Activated B cell treated with CpG ODN at 0.5 μM for 24 hours (primary cell): ENCODE measurements around the gene SDK2. TPM values are rescaled to one million over a fixed set of nuclear protein-coding genes. Genes with fewer than 3 reads are reported as not detected.
"Not testable (repeated sequence)": the region's sequence is repeated elsewhere in the genome, so short reads cannot be mapped to it uniquely, and the experiment has no call there.

Experiments used
- ATAC-seq: fragments of 200-7000 bp; cut with Tn5 transposase; one replicate; pipeline ENCODE4 v1.10.0; 2021; ENCODE audit warnings: low read depth, mild to moderate bottlenecking, moderate library complexity
- CTCF ChIA-PET: fragments of 350-600 bp; sonication (Branson Sonifier 250); formaldehyde crosslinking; loops from one replicate; lab custom pipeline; 2021; ENCODE audit warnings: antibody characterized with exemption; lab: Charles Lee
- POLR2A ChIA-PET: fragments of 350-600 bp; sonication (Branson Sonifier 250); formaldehyde crosslinking; loops from one replicate; lab custom pipeline; 2021; ENCODE audit warnings: antibody characterized with exemption; lab: Charles Lee
- DNase-seq: peaks from one replicate; pipeline ENCODE4 v3.0.0; 2022
- H3K27ac Mint-ChIP-seq: one replicate; pipeline ENCODE4 v1.8.0; 2020; ENCODE audit warnings: mixed read lengths
- H3K27me3 Mint-ChIP-seq: one replicate; pipeline ENCODE4 v1.8.0; 2021; ENCODE audit warnings: mixed read lengths
- H3K36me3 Mint-ChIP-seq: one replicate; pipeline ENCODE4 v1.8.0; 2021; ENCODE audit warnings: low read depth, mixed read lengths
- H3K4me1 Mint-ChIP-seq: one replicate; pipeline ENCODE4 v1.8.0; 2021; ENCODE audit warnings: mixed read lengths
- H3K4me3 Mint-ChIP-seq: one replicate; pipeline ENCODE4 v1.8.0; 2020; ENCODE audit warnings: mild to moderate bottlenecking, mixed read lengths
- H3K9me3 Mint-ChIP-seq: one replicate; pipeline ENCODE4 v1.8.0; 2020; ENCODE audit warnings: mixed read lengths
- intact Hi-C: fragments of 100-400 bp; cut with micrococcal nuclease; formaldehyde crosslinking; loops from one replicate; pipeline ENCODE4 v1.15.1; 2024
- total RNA-seq: library from RNA; stranded (reverse); gene quantifications from 2 replicates; pipeline ENCODE4 v1.2.3, GENCODE V29; 2022
- TF ChIP-seq, protein P1 (sequence below): fragments of 200-600 bp; IDR thresholded peaks from one replicate; pipeline ENCODE4 v1.8.0; 2022; ENCODE audit warnings: antibody characterized with exemption, mild to moderate bottlenecking

SDK2 gene
- total RNA-seq, 1 donor from 2014 or later = 2.5 TPM

GRCh38 chr17:73311781-73312641 lies 332.2 kb downstream of the SDK2 start, which contains the start of gene CDC42EP4:
TSS of gene CDC42EP4 (minus strand) at chr17:73312001. CDS start at chr17:73286500, 25,501 bp downstream.
- H3K36me3 Mint-ChIP-seq = no peaks in the 10 kb centered on the region
- DNase-seq = peak; percentile 76
- peak within 1 kb of the TSS; percentile 84 for H3K4me3 Mint-ChIP-seq
- ChIA-PET CTCF (interaction anchor here (0.7 to 1.9 kb wide), 3 partner anchors 58 to 586 kb away, joined by 3 to 8 read pairs (median 5); no protein-coding TSS in a partner anchor), POLR2A (interaction anchor here (0.6 kb wide), 1 partner anchor 203 kb away, joined by 6 read pairs; no protein-coding TSS in a partner anchor)
- H3K27me3 Mint-ChIP-seq = no peaks in the 10 kb centered on the region
- TF ChIP-seq, protein P1, sequence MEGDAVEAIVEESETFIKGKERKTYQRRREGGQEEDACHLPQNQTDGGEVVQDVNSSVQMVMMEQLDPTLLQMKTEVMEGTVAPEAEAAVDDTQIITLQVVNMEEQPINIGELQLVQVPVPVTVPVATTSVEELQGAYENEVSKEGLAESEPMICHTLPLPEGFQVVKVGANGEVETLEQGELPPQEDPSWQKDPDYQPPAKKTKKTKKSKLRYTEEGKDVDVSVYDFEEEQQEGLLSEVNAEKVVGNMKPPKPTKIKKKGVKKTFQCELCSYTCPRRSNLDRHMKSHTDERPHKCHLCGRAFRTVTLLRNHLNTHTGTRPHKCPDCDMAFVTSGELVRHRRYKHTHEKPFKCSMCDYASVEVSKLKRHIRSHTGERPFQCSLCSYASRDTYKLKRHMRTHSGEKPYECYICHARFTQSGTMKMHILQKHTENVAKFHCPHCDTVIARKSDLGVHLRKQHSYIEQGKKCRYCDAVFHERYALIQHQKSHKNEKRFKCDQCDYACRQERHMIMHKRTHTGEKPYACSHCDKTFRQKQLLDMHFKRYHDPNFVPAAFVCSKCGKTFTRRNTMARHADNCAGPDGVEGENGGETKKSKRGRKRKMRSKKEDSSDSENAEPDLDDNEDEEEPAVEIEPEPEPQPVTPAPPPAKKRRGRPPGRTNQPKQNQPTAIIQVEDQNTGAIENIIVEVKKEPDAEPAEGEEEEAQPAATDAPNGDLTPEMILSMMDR = no peak
- H3K27ac Mint-ChIP-seq = no peak within 1 kb of the TSS
- no peaks in the 10 kb centered on the region for H3K9me3 Mint-ChIP-seq
- intact Hi-C loops = loop anchor here (1.0 to 10.0 kb wide), 5 partner anchors 55 to 893 kb away; partner anchors contain the start of genes COG1 and RPL38
- peaks cover 19% of the 10 kb centered on the region for H3K4me1 Mint-ChIP-seq
- peak; percentile 91 for ATAC-seq

DNA sequence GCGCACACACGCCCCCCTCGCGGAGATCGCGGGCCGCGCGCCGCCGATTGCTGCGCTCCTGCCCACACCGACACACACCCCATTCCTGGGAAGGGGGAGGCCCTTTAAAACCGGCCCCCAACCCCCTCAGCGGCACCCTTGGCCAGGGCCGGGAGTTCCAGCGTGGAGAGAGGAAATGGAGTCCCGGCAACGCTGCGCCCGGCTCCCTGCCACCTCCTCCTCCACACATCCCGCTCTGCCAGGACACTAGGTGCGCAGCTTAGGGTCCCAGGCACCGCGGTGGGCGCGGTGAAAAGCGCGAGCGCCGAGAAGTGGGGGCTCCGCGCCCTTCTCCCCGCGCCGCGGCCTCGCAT lies 332.8 kb downstream of the SDK2 start:
- ChIA-PET POLR2A (interaction anchor here (1.2 kb wide), 1 partner anchor 58 kb away, joined by 7 read pairs; no protein-coding TSS in a partner anchor), CTCF (interaction anchor here (1.2 to 1.9 kb wide), 3 partner anchors 56 to 586 kb away, joined by 5 to 8 read pairs (median 6); no protein-coding TSS in a partner anchor)
- H3K27me3 Mint-ChIP-seq = peaks cover under 1% of the 10 kb centered on the region
- peaks cover 14% of the 10 kb centered on the region for H3K4me1 Mint-ChIP-seq
- H3K27ac Mint-ChIP-seq = no peak overlapping the region
- TF ChIP-seq, protein P1 = no peak
- peak; percentile 6 for ATAC-seq
- H3K4me3 Mint-ChIP-seq = peak overlapping the region; percentile 84
- H3K9me3 Mint-ChIP-seq = no peaks in the 10 kb centered on the region
- DNase-seq = peak; percentile 30
- H3K36me3 Mint-ChIP-seq = no peaks in the 10 kb centered on the region
- intact Hi-C loops = loop anchor here (2.0 to 10.0 kb wide), 4 partner anchors 54 to 893 kb away; partner anchors contain the start of gene RPL38

DNA sequence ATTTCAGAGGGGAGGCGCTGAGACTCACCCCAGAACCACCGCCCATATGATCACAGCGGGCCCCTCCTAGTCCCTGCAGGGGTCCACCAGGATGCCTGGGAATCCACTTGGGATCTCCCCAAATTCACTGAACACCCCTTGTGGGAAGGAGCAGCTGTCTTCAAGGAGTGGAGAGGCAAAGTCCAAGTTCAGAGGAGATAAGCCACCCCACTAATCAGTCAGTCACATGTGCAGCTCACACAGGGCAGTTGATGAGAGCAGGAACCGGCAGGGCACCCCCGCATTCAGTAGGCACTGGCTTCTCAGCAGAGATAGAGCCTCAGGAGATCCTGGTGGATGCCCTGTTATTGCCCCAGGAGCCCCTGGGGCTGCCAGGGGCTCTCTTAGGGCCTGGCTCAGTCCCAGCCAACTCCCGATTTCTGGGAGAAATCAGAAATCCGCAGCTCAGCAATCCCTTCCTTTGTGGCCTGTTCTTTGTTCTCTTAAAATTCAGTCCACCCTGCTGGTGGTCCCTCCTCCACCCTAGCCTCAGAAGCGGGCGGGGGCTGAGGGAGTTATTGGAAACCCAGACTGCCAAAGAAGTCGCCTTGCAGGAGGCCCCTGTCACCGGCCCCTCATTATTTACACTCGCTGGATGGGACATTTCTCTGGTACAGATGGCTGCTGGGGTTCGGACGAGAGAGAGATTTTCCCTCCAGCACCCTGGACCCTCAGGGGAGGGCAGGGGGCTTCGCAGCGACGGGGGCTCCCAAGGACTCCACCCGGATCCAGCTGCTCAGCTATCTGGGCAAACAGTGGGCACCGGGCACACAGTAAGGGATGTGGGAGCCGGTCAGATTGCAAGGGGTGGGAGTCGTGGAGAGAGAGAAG lies 334.3 kb downstream of the SDK2 start:
- peaks cover 12% of the 10 kb centered on the region for H3K4me1 Mint-ChIP-seq
- ChIA-PET POLR2A (interaction anchor here (1.2 kb wide), 1 partner anchor 60 kb away, joined by 7 read pairs; no protein-coding TSS in a partner anchor), CTCF (interaction anchor here (0.9 to 1.9 kb wide), 4 partner anchors 43 to 584 kb away, joined by 3 to 8 read pairs (median 6); no protein-coding TSS in a partner anchor)
- H3K36me3 Mint-ChIP-seq = no peaks in the 10 kb centered on the region
- DNase-seq = no peak
- no peaks in the 10 kb centered on the region for H3K9me3 Mint-ChIP-seq
- TF ChIP-seq, protein P1 = no peak
- intact Hi-C loops = loop anchor here (2.0 to 10.0 kb wide), 4 partner anchors 53 to 895 kb away; partner anchors contain the start of gene RPL38
- H3K27ac Mint-ChIP-seq = peak overlapping the region; percentile 50
- H3K4me3 Mint-ChIP-seq = peak overlapping the region; percentile 77
- peaks cover 8% of the 10 kb centered on the region for H3K27me3 Mint-ChIP-seq
- ATAC-seq = no peak

DNA sequence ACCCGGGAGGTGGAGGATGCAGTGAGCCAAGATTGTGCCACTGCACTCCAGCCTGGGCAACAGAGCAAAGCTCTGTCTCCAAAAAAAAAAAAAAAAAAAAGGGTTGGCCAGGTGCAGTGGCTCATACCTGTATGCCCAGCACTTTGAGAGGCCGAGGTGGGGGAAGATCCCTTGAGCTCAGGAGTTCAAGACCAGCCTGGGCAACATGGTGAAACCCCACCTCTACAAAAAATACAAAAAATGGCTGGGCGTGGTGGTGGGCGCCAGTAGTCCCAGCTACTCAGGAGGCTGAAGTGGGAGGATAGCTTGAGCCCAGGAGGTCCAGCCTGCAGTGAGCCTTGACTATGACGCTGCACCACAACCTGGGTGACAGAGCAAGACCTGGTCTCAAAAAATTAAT lies 335.3 kb downstream of the SDK2 start:
- H3K4me3 Mint-ChIP-seq, POLR2A ChIA-PET, H3K9me3 Mint-ChIP-seq, ATAC-seq, H3K27ac Mint-ChIP-seq, intact Hi-C loops, DNase-seq, CTCF ChIA-PET, H3K36me3 Mint-ChIP-seq: not testable (repeated sequence)
- Mint-ChIP-seq H3K27me3 (peaks cover 15% of the 10 kb centered on the region), H3K4me1 (peaks cover 12% of the 10 kb centered on the region)
